HCEC 1CT (cell line): ENCODE measurements around the gene ELL.

Experiments
- DNase-seq: peaks from one replicate; pipeline ENCODE4 v3.0.0-alpha.2; 2017

Gene ELL

DNA sequence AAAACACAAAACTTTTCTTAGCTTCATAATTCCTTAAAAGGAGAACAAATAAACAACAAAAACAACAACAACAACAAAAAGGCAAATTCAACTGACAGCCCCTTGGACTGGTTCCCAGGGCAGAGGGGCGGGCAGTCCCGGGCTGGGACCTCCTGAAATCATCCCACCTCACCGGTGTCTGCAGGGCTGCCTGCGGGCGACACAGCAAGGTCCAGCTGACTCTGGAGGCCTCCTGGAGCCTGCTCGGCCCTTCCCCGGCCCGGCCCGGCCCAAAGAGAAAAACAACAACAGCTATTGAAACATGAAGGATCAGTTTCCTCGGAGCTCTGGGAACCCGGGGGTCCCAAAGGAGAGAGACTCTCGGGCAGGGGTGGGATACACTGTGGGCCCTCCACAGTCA is 78.9 kb downstream of the ELL start:
- DNase-seq: no peak

DNA sequence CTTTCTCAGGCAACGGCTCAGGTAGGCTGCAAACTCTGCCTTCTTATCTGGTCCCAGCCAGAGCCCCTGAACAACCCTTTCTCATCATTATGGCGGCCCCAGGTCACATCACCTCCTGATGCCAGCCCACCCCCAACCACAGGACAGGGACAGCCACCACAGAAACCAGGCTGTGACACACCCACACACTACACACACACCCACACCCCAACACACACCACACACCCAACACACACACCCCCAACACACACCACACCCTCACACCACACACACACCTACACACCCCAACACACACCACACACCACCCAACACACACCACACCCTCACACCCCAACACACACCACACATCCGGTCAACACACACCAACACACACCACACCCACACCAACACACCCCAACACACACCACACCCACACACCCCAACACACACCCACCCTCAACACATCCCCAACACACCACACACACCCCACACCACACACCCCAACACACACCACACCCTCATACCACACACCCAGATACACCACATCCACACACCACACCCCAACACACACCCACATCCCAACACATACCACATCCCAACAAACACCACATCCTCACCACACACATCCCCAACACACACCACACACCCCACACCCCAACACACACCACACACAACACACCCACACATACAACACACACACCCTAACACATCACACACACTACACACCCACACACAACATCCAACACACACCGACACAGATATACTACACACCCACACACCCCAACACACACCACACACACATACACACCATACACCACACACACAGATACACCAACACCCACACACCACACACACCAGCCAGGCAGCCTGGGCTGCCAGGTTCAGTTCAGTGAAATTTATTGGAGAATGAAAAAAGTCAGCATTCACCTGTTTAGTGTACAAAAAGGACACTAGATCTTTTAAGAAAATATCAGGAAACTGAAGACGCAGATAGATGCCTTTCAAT is 79.8 kb downstream of the ELL start:
- DNase-seq: no peak

DNA sequence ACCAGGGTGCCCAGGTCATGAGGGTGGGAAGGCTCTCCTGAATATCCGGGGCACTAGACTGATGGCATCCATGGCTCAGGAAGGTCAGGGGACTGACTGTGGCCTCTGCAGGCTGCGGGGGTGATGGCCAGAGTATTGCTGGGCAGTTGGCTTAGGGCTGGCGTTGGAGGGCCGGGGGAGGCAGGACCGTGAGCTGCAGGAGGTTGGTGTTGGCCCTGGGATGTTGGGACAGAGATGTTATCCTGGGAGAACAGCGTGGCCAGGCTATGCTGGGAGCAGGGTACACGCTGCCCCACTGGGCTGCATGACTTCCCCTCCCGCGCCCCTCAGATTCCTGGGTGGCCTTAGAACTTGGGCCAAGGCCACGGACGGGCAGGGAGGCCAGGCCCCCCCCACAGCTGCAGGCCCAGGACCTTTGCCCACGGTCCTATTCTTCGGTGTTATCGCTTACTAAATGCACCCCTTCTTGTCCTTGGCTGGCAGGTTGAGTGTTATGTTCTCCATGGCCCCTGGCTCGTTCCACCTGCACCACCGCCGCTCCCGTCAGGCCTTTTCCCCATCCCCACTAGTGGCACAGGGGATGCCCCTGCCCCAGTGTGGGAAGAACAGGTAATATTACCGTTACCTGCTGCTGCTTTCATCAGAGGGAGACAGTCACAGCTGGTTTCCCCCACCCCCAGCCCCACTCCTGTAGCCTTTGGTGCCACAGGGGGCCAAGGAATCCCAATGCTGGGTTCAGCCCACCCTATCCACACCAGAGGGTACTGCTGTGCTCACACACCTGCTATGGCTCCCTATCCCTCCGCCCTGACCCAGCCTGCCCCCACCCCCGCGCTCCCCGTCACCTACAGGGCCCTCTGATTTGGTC is 80.7 kb downstream of the ELL start:
- DNase-seq: no peak

DNA sequence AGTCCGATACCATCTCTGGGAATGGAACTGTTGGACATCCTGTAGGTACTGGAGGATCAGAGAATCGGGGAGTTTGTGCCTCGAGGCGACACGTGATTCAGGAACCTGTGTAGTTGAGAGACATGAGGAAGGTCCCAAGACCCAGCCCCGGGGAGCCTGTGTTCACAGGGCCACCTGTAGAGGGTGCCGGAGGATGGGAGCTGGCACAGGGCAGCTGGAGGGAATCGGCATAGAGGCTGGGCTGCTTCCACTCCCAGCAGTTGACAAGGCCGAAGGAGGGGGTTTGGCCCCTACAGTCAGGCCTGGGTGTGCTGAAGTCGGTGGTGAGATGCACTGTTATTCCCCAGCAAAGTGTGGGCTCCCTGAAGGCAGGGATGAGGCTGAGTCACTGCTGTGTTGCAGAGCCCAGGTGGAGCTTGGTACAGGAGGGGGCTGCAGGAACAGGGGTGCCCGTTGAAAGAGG is 81.4 kb downstream of the ELL start:
- DNase-seq: no peak

DNA sequence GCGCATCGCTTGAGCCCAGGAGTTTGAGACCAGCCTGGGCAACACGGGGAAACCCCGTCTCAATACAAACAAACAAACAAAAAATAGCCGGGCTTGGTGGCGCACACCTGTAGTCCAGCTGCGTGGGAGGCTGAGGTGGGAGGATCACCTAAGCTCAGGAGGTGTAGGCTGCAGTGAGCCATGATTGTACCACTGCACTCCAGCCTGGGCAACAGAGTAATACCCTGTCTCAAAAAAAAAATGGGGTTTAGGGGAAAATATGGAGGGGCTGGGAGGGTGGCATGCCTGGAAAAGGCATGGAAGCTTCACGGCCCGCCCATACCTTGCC is 82.0 kb downstream of the ELL start:
- no peak for DNase-seq

DNA sequence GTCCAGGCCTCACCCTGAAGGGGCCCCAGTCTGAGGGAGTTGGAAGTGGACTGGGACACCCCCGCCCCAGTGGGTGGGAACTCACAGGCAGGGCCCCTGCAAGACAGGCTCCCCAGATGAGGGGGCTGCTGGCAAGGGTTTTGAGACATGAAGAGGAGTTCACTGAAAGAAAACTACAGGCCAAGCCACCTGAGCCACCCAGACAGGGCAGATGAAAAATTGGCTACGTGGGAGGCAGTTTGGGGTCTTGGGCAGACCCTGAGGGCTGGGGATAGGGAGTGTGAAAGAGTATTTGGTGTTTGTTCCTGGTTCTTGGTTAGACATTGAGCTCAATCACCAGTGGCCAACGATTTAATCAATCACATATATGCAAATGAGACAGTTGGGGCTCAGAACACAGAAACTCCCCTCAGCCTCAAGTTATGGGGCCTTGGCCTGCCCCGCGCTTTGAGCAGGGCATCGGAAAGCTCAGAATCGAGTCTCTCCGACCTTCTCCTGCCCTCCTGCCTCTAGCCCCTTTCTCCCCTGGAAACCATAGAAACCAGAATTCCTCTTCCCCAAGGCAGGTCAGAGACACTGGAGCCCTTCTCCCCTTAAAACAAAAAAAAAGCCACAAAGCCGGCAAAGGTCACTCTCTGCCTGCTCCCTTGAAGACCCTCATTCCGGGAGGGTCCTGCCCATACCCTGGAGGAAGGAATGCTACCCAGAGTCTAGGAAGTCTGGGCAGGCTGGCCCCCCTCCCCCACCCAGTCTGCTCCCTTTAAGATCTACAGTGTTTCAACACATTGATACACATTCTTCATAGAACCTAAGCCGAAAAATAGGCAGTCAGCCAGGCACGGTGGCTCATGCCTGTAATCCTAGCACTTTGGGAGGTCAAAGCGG is 82.6 kb downstream of the ELL start:
- peak; percentile 66 for DNase-seq

DNA sequence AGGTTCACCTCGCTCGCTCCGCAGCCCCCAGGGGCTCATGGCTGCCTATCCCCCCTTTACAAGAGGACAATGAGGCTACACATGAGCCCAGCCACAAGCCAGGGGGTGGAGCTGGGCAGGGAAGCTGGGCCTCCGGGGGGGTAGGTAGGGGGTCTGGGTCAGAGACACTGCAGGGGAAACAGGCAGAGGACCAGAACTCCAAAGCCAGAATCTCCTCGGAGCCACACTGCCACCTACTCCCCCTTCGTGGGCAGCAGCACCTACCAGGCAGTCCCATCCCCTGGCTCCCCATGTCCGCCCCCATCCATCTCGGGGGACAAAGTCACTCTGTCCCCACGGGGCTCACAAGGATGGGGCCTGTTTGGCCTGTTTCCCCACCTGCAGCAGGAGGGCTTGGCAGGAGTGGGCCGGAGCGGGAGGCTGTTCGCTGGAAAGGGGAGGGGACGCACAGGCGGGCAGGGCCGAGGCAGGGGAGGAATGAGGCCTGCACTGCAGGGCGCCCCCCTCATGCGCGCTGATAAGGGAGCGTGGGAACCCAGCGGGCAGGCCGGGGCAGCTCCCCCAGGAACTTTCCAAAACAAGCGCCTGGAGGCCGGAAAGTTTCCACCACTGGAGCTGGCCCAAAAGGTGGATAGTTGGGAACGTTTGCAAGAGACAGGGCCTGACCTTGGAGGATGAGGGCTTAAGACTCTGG is 83.4 kb downstream of the ELL start:
- no peak for DNase-seq

DNA sequence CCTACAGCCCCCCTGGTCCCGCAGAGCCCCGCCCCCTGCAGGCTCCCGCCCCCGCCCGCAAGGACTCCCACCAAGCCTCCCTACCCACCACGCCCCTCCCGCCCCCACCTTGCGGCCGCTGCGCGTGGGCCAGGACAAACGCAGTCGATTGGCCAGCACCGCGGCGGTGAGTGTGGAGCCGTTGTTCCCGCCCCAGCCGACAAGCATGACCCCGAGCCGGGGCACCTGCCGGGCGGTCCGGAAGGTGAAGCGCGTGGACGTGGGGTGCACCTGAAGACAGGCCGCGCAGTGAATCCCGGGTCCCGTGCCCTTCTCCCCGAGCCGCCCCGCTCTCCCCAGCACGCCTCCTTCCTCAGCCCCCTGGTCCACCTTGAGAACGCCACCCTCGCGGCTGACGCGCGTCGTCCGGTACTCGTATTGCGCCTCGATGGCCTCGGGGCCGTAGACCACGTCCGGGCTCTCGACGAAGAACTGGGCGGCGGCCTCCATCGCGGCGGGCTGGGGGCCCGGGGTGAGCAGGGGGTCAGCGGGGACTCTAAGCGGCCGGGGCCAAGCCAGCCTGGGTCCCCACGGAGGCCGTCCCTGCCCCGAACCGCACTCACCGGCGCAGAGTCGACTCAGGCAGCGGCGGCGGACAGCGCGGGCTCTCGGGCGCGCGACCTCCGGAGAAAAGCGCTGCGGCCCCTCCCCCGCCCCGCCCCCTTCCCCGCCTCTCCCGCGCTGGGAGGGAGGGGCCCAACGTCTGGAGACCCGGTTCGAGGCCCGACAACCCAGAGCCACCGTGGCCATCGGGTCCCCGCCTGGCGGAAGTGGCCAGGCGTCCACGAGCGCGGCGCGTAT is 84.2 kb downstream of the ELL start, which contains the start of gene ISYNA1:
TSS of gene ISYNA1 (minus strand) at position 643 of the 840 bp plus-strand sequence. CDS start at position 489, 154 bp downstream.
- DNase-seq: no peak

DNA sequence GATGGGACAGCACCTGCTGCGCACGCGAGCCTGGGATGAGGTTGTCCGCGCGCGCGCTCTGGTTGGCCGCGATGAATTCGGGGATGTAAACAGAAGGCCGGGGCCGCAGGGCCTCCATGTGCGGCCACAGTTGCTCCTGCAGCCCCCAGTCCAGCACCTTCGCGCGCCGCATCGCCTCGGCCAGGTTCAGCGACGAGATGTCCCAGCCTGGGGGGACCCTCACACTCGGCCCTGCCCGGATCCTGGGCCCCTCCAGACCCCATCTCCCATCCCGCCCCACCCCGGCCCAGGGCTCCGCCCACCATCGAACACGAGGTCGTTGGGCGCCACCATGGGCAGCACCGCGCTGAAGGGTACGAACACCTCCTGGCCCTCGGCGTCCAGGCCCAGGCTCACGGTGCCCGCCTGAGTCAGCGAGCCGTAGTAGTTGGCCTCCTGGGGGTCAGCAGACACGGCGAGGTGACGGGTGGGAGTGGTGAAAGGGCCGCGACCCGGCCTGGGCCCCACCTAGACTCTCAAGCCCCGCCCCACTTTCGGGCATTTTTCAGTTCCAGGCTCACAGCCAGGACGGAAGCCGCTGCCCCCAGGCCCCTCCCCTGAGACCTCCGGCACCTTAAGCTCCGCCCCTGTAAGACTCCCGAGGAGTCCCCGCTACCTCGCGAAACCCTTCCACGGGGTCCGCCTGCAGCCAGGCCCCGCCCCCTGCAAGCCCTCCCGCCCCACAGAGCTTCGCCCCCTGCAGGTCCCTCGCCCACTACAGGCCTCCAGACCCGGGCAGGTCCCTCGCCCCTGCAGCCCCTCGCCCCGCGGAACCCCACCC is 85.0 kb downstream of the ELL start:
- DNase-seq: peak; percentile 33

DNA sequence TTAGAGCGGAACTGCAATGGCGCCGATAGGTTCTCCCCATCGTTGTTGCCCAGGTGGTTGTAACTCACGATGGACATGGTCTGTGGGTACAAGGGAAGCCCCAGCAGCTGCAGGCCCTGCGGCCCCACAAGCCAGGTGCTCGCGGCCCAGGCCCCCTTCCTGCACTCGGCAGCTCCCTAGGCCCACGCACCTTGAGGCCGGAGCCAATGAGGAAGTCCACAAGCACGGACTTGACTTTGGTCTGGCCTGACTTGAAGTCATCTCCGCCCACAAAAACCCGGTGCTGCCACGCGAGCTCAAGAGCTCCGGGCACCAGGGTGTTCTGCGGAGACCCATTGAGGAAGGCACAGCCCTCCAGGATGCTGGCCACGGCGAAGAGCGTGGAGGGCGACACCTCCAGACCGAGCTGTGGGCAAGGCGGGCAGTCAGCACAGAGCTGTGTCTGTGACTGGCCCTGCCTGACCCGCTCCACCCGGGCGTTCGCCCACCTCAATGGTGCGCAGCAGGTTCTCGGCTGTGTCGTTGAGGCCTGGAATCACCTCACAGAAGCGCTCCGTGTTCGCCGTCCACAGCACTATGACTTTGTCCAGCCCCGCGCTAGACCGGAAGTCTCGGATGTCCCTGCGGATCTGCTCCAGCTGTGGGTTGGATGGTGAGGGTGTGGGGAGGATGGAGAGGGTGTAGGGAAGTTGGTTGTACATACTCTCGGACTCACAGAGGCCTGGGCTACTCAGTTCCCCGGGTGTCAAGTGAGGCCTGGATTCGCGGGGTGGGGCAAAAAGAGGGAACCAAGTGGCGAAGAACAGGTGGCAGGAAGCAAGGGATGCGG is 85.8 kb downstream of the ELL start:
- no peak for DNase-seq

DNA sequence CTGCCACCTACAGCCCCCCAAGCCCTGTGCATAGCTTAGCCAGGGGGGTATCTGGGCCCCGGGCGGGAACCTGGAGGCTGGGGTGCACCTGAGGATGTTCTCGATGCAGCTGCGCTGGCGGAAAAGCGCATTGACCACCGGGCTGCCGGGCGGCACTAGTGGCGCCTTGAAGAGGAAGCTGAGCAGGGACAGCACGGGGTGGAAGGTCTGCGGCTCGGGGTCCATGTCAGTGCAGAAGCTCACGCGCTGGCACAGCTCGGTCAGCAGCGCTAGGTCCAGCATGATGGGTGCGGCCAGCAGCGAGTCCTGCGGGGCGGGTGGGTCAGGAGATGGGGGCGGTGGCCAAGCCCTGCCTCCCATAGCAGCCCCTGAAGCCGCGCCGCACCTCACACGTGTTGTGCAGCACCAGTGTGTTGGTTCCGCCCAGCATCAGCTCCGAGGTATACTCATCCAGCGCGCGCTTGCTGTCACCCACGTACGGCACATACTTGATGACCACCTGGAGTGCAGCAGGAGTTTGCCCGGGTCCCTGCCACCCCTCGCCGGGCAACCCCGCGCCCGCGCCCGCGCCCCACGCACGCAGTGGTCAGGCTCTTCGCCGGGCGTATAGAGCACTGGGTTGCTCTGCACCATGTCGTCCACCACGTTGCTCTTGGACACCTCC is 86.6 kb downstream of the ELL start:
- no peak for DNase-seq

DNA sequence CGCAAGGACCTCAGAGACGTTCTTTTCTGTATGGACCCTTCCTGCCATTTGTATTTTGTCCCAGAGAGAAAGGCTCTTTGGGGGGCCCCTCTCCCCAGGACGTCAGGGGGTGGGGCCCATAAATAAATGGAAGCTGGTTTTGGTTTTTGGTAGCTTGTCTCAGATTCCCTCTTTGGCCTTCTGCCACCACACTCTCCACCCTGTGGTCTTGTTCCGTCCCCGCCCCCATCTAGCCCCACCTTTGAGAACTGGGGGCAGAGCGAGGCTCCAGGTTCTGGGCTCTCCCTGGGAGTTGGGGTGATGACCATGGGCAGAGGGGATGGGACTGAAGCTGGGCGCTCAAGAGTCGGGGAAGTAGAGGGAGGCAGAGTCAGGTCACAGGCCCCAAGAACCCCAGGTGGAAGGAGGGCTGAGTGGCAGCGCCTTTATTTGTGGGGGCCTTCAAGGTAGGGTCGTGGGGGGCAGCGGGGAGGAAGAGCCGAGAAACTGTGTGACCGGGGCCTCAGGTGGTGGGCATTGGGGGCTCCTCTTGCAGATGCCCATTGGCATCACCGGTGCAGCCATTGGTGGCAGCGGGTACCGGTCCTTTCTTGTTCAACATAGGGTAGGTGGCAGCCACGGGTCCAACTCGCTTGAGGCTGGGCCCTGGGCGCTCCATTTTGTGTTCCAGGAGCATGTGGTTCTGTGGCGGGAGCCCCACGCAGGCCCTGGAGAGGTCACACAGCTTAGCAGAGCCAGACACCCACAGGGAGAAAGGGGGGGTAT is 87.3 kb downstream of the ELL start:
- no peak for DNase-seq

DNA sequence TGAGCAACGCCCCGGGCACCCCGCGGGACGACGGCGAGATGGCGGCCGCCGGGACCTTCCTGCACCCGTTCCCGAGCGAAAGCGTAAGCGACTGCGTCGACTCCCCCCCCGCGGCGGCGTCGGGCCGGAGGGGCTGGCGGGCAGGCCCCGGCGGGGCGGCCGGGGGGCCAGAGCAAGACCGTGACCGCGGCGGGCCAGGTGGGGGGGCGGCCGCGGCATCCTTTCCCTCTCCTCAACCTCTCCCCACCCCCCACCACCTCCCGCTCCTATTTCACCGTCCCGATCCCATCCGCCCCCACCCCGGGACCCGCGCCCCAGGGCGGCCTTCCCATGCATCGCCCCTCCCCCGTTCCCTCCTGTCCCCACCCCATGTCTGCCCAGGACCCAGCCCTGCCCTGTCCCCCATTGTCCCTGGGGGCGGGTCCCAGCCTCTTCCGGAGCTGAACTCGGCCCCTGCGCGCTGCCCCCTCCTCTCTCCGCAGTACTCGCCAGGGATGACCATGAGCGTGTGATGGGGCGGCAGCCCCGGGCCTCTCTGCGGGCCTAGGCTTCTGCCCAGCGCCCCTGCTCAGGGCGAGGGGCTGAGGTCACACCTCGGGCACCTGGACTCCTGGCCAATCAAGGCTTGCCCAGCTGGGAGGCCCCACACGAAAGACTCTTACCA is 88.0 kb downstream of the ELL start:
- no peak for DNase-seq

DNA sequence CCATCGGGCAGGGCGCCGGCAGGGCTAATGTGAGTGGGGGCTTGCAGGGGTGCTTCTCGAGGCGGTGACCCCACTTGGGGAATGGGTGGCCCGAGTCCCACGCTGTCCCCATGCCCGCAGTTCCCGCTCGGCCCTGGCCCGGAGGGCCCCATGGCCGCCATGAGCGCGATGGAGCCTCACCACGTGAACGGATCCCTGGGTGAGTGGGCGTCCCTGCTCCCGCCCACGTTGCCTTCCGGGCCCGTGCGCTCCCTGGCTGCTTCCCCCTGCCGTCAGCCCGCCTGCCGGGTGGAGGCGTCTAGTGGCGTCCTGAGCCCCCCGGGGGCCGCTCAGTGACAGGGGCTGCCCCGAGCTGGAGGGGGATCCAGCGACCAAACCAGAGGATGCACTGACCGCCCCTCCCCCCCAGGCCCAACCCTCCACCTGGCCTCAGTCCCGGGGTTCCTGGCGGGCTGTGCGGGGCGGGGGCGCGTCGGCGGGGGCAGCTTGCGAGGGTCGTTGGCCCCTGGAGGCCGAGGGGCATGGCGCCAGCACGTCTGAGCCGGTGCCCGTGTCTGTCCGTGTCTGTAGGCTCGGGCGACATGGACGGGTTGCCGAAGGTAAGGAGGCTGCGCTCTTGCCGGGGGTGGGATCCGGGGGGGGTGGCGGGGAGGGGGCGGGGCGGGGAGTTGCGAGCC is 88.7 kb downstream of the ELL start:
- no peak for DNase-seq

DNA sequence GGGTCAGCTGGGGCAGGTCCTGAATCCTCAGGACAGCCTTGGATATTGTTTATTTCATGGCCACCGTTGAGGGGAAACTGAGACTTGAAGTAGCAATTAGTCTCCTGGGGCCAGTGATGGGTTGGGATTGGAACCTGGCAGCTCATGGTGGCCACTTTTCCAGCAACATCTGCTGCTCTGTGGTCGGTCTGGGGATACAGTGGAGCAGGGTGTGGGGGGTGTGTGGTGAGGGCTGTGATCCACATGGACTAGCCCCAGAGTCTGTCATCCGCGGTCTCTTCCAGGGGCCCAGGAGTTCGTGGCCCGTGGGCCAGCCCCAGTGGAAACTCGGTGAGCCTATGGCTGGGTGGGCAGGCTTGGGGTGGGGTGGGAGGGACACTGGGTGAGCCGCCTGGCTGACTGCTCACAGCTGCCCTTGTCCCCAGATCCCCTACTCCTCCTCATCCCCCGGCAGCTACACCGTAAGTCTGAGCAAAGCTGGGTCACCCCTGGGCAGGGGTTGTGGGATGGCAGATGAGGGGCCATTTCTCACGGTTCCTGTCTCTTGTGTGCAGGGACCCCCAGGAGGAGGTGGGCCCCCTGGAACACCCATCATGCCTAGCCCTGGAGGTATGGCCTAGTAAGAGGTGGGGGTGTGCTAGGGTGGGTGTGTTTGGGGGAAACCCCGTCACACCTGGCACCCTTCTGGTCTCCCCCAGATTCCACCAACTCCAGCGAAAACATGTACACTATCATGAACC is 89.4 kb downstream of the ELL start:
- no peak for DNase-seq
